Tibial nerve (tissue), 4 donors: ENCODE measurements around the gene TRIP6. TPM values are rescaled to one million over a fixed set of nuclear protein-coding genes. Genes with fewer than 3 reads are reported as not detected.

Experiments used
- DNase-seq, 2 donors: peaks; one replicate each; pipeline ENCODE4 v3.0.0-alpha.2; 2019; ENCODE audit warnings: low spot score in 2 of 2
- H3K27ac ChIP-seq, 4 donors: fragments of 200-600 bp; sonication (generic) in 3 of 4; one replicate each; pipeline ENCODE4 v1.5.1; 2017 to 2019; ENCODE audit warnings: mild to moderate bottlenecking in 1 of 4
- H3K27me3 ChIP-seq, 2 donors: fragments of 200-600 bp; sonication (generic) in 1 of 2; one replicate each; pipeline versions ENCODE4 v1.5.1 to v1.6.0; 2017 to 2019
- H3K36me3 ChIP-seq, 3 donors: fragments of 200-600 bp; sonication (generic); one replicate each; pipeline ENCODE4 v1.5.1; 2018 to 2019
- H3K4me1 ChIP-seq, 4 donors: fragments of 200-600 bp; sonication (generic) in 3 of 4; one replicate each; pipeline ENCODE4 v1.5.1; 2017 to 2019
- H3K4me3 ChIP-seq, 4 donors: fragments of 200-600 bp; sonication (generic) in 3 of 4; one replicate each; pipeline ENCODE4 v1.5.1; 2017 to 2019; ENCODE audit warnings: mild to moderate bottlenecking in 1 of 4, moderate library complexity in 1 of 4
- H3K9me3 ChIP-seq, 4 donors: fragments of 200-600 bp; sonication (generic) in 3 of 4; one replicate each; pipeline ENCODE4 v1.5.1; 2017 to 2019
- EP300 ChIP-seq, 2 donors: sonication (generic); formaldehyde crosslinking; IDR thresholded peaks; one replicate each; pipeline ENCODE4 v1.6.1; 2017; ENCODE audit warnings: antibody characterized with exemption in 2 of 2, mild to moderate bottlenecking in 1 of 2
- POLR2A ChIP-seq, 2 donors: fragments of 450-650 bp; IDR thresholded peaks; one replicate each; pipeline ENCODE4 v1.6.1; 2017; ENCODE audit warnings: antibody characterized with exemption in 2 of 2, mild to moderate bottlenecking in 2 of 2, moderate library complexity in 2 of 2
- WGBS, 2 donors: methylation state at CpG; one replicate each; pipeline ENCODE4 v1.1.5; 2018; 5-methylcytosine and 5-hydroxymethylcytosine counted together
- total RNA-seq, 4 donors: library from RNA; depleted of rRNA; stranded (reverse); fragments of >200 nt; gene quantifications; one replicate each; pipeline ENCODE4 v1.1.0, GENCODE V29; 2016
- TF ChIP-seq, protein P1 (sequence below), 5 experiments: fragments of 200-600 bp in 3 of 5; fragments of 450-650 bp in 2 of 5; sonication (generic) in 3 of 5; IDR thresholded peaks; one replicate each; pipeline ENCODE4 v1.5.1; 2016 to 2019; ENCODE audit warnings: antibody characterized with exemption in 5 of 5, mild to moderate bottlenecking in 3 of 5, moderate library complexity in 2 of 5

The TRIP6 gene
- total RNA-seq, 4 donors from 2014 or later = 63.9 to 119 (median 80.8) TPM

DNA sequence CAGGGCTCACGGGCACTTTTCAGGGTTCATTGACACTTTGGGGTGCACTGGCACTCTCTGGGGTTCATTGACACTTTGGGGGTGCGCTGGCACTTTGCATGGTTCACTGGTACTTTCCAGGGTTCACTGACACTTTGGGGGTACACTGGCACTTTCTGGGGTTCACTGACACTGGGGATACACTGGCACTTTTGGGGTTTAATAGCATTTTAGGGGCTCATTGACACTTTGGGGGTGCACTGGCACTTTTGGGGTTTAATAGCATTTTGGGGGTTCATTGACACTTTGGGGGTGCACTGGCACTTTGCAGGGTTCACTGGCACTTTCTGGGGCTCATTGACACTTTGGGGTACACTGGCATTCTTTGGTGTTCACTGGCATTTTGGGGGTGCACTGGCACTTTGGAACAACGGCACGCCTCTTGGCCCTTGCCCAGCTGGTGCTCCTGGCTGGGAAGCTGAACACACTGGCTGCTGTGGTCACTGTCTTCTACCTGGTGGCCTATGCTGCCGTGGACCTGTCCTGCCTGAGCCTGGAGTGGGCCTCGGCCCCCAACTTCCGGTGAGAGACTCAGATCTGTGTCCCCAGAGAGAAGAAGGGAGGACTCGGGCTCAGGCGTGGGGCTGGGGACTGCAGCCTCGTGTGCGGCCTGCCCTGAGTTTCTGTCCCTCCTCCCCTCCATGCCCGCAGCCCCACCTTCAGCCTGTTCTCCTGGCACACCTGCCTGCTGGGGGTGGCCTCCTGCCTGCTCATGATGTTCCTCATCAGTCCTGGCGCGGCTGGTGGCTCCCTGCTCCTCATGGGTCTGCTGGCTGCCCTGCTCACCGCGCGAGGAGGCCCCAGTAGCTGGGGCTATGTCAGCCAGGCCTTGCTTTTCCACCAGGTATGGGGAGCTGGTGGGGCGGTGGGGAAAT, 6.2 kb upstream of the TRIP6 start:
- H3K4me1 ChIP-seq = peaks cover 0 to 17% (median 9%) of the 10 kb centered on the region in 4 donors
- no peaks in the 10 kb centered on the region for H3K27me3 ChIP-seq
- no peak overlapping the region for H3K4me3 ChIP-seq
- TF ChIP-seq, protein P1, sequence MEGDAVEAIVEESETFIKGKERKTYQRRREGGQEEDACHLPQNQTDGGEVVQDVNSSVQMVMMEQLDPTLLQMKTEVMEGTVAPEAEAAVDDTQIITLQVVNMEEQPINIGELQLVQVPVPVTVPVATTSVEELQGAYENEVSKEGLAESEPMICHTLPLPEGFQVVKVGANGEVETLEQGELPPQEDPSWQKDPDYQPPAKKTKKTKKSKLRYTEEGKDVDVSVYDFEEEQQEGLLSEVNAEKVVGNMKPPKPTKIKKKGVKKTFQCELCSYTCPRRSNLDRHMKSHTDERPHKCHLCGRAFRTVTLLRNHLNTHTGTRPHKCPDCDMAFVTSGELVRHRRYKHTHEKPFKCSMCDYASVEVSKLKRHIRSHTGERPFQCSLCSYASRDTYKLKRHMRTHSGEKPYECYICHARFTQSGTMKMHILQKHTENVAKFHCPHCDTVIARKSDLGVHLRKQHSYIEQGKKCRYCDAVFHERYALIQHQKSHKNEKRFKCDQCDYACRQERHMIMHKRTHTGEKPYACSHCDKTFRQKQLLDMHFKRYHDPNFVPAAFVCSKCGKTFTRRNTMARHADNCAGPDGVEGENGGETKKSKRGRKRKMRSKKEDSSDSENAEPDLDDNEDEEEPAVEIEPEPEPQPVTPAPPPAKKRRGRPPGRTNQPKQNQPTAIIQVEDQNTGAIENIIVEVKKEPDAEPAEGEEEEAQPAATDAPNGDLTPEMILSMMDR (IDR thresholded peaks at IDR 0.05) = no peak
- no peak for TF ChIP-seq POLR2A (IDR thresholded peaks at IDR 0.05)
- no peak for TF ChIP-seq EP300 (IDR thresholded peaks at IDR 0.05)
- no peak for DNase-seq
- no peak overlapping the region for H3K27ac ChIP-seq
- no peaks in the 10 kb centered on the region for H3K9me3 ChIP-seq
- WGBS, 2 donors = 91 to 92% methylated on average over 17 to 18 of the region's 18 CpGs
- H3K36me3 ChIP-seq = peaks cover 0 to 80% (median 0%) of the 10 kb centered on the region in 3 donors

- Histone ChIP-seq H3K27ac (no peak overlapping the region), H3K36me3 (peaks cover 0 to 77% (median 0%) of the 10 kb centered on the region in 3 donors), H3K9me3 (no peaks in the 10 kb centered on the region), H3K4me3 (no peak overlapping the region), H3K4me1 (peaks cover 0 to 23% (median 15%) of the 10 kb centered on the region in 4 donors), H3K27me3 (no peaks in the 10 kb centered on the region)
- TF ChIP-seq, protein P1 (IDR thresholded peaks at IDR 0.05) = no peak
- TF ChIP-seq EP300 (IDR thresholded peaks at IDR 0.05) (no peak), POLR2A (IDR thresholded peaks at IDR 0.05) (no peak)
- WGBS, 2 donors = 85 to 88% methylated on average over 8 to 14 of the region's 14 CpGs
- DNase-seq = no peak
These were observed 5.6 kb upstream of the TRIP6 start for GRCh38 chr7:100861616-100861985.

- WGBS, 2 donors = 46 to 49% methylated on average over 10 of the region's 10 CpGs
- peak in 1 of 2 donors; percentile 37 for DNase-seq
- H3K4me1 ChIP-seq = peaks cover 0 to 35% (median 23%) of the 10 kb centered on the region in 4 donors
- no peak overlapping the region for H3K4me3 ChIP-seq
- peak overlapping the region in 1 of 4 donors; percentile 25 for H3K27ac ChIP-seq
- H3K36me3 ChIP-seq = peaks cover 0 to 61% (median 0%) of the 10 kb centered on the region in 3 donors
- no peaks in the 10 kb centered on the region for H3K9me3 ChIP-seq
- no peaks in the 10 kb centered on the region for H3K27me3 ChIP-seq
- TF ChIP-seq EP300 (IDR thresholded peaks at IDR 0.05) = no peak
- no peak for TF ChIP-seq POLR2A (IDR thresholded peaks at IDR 0.05)
- TF ChIP-seq, protein P1 (IDR thresholded peaks at IDR 0.05) = no peak
These were observed 3.7 kb upstream of the TRIP6 start for GRCh38 chr7:100863406-100863950.

DNA sequence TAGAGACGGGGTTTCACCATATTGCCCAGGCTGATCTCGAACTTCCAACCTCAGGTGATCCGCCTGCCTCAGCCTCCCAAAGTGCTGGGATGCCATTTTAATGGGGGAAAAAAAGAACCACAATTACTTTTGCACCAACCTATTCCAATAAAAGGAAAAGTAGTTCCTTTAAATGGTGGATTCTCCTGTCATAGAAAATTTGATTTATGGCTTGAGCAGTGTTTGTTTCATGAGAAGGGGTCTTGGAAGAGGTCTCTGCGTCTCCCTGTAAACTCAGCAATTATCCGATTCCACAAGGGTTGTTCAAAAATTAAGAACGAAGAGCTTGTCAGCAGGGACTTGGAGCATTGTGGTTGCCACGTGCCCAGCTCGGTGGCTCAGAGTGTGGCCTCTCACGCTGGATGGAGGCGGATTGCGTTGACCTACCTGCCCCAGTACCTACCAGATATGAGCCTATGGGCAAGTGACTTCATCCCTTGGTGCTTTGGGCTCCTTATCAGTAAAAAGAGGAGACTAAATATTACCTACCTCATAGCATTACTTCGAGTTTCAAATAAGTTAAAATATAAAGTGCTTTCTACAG, 2.8 kb upstream of the TRIP6 start:
- no peak for DNase-seq
- no peaks in the 10 kb centered on the region for H3K27me3 ChIP-seq
- peaks cover 0 to 61% (median 0%) of the 10 kb centered on the region in 3 donors for H3K36me3 ChIP-seq
- no peak overlapping the region for H3K4me3 ChIP-seq
- H3K27ac ChIP-seq = no peak overlapping the region
- peaks cover 0 to 43% (median 30%) of the 10 kb centered on the region in 4 donors for H3K4me1 ChIP-seq
- TF ChIP-seq POLR2A (IDR thresholded peaks at IDR 0.05) (no peak), EP300 (IDR thresholded peaks at IDR 0.05) (no peak)
- TF ChIP-seq, protein P1 (IDR thresholded peaks at IDR 0.05) = no peak
- 90 to 91% methylated on average over 12 of the region's 12 CpGs for WGBS, 2 donors
- no peaks in the 10 kb centered on the region for H3K9me3 ChIP-seq
